ENCODE data around the gene ACOX1.
A peak's percentile ranks its signal among the peaks of the same experiment; 100 is the strongest.

The ACOX1 gene

GRCh38 chr17:75904749-75905521, 74.0 kb downstream of the ACOX1 start, which contains the start of gene MRPL38:
TSS of gene MRPL38 (minus strand) at chr17:75904884. CDS start at chr17:75904875, 9 bp downstream.
- peak; percentile 99 for DNase-seq (ENCODE audit: low spot score)
- TF ChIP-seq CTCF (IDR thresholded peaks at IDR 0.05; ENCODE audit: extremely low read depth, missing control alignments), result peak; percentile 79

- TF ChIP-seq CTCF (IDR thresholded peaks at IDR 0.05; ENCODE audit: extremely low read depth, missing control alignments), result no peak
These were observed 76.6 kb downstream of the ACOX1 start for GRCh38 chr17:75902406-75902805.

GRCh38 chr17:75901727-75902126, 77.2 kb downstream of the ACOX1 start:
- TF ChIP-seq CTCF (IDR thresholded peaks at IDR 0.05; ENCODE audit: extremely low read depth, missing control alignments), result no peak
- no peak for DNase-seq (ENCODE audit: low spot score)

More at GRCh38 chr17:75902406-75902805, 76.6 kb downstream of the ACOX1 start:
- DNase-seq (ENCODE audit: low spot score), result no peak

GRCh38 chr17:75900691-75901533, 78.1 kb downstream of the ACOX1 start:
- no peak for DNase-seq (ENCODE audit: low spot score)
- no peak for TF ChIP-seq CTCF (IDR thresholded peaks at IDR 0.05; ENCODE audit: extremely low read depth, missing control alignments)

GRCh38 chr17:75899767-75900468, 79.0 kb downstream of the ACOX1 start:
- TF ChIP-seq CTCF (IDR thresholded peaks at IDR 0.05; ENCODE audit: extremely low read depth, missing control alignments), result no peak
- no peak for DNase-seq (ENCODE audit: low spot score)

- DNase-seq (ENCODE audit: low spot score), result no peak
- TF ChIP-seq CTCF (IDR thresholded peaks at IDR 0.05; ENCODE audit: extremely low read depth, missing control alignments), result no peak
These were observed 79.6 kb downstream of the ACOX1 start for GRCh38 chr17:75899353-75899752.

Measured in GM20000 (cell line).